ENCODE results near the gene LRIT1.

DNA sequence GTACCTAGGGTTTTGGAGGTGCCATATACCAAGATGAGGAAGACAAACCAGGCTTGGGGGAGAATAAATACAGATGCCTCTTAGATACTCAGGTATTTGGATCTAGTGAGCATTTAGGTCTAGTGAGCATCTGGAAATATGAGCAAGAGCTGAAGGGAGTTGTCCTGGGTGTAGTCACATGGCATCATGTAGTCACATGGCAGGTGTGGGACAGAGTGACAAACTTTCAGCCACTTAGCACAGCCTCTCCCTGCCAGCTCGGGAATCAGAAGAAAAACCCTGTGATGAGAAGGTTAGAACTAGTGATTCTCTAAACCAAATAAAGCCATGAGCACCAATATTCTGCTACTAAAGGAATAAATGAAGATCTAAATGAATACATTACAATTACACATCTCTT, 27.8 kb upstream of the LRIT1 start:
- TF ChIP-seq, protein P1, sequence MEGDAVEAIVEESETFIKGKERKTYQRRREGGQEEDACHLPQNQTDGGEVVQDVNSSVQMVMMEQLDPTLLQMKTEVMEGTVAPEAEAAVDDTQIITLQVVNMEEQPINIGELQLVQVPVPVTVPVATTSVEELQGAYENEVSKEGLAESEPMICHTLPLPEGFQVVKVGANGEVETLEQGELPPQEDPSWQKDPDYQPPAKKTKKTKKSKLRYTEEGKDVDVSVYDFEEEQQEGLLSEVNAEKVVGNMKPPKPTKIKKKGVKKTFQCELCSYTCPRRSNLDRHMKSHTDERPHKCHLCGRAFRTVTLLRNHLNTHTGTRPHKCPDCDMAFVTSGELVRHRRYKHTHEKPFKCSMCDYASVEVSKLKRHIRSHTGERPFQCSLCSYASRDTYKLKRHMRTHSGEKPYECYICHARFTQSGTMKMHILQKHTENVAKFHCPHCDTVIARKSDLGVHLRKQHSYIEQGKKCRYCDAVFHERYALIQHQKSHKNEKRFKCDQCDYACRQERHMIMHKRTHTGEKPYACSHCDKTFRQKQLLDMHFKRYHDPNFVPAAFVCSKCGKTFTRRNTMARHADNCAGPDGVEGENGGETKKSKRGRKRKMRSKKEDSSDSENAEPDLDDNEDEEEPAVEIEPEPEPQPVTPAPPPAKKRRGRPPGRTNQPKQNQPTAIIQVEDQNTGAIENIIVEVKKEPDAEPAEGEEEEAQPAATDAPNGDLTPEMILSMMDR (IDR thresholded peaks at IDR 0.05) = no peak
- TF ChIP-seq POLR2A (IDR thresholded peaks at IDR 0.05) = no peak
